Heart left ventricle (tissue), 13 donors: ENCODE data around the gene CXCL6.

Experiments used
- CTCF ChIP-seq, 12 donors: fragments of 200-600 bp; sonication (generic) in 4 of 12; IDR thresholded peaks; one replicate each; pipeline versions ENCODE4 v1.5.0 to v1.8.0; 2018 to 2022; ENCODE audit warnings: antibody characterized with exemption in 12 of 12, mild to moderate bottlenecking in 5 of 12
- POLR2A ChIP-seq, 2 donors: fragments of 450-650 bp; IDR thresholded peaks; one replicate each; pipeline ENCODE4 v1.6.1; 2017; ENCODE audit warnings: antibody characterized with exemption in 2 of 2, mild to moderate bottlenecking in 2 of 2, moderate library complexity in 2 of 2
- donor health status: ischemic (EF 13 %, LVEDD 7.1; RV severe dilation, severe dysfunction).
- donor health status: DM: no; HTN: yes; CAD: no.
- donor health status: DM: no; HTN: no; CAD: no.
- donor health status: ischemic (EF 25% LVEDD 6.9; RV normal size, moderate dysfunction).
- donor health status: ischemic (EF 25% LVEDD 5.7; RV mildly dilated, moderate dysfunction).
- donor health status: ischemic (EF 35%, LVEDD 5.7; RV mildly dilated, moderate dysfunction).
- donor health status: nonischemic (EF 11% LVEDD 7.7; RV severe dilation, severe dysfunction).
- donor health status: DM: yes; HTN: yes; CAD: no.
- donor health status: PGD.
- donor health status: ischemic (EF 29% LVEDD 5.4; RV normal size, mild dysfunction).
- donor health status: nonischemic (EF 23%, LVEDD 6.1; RV moderate dilation, normal function).

GRCh38 chr4:73841243-73841925, 4.9 kb downstream of the CXCL6 start:
- TF ChIP-seq CTCF (IDR thresholded peaks at IDR 0.05) (no peak), POLR2A (IDR thresholded peaks at IDR 0.05) (no peak)
